Activated T-cell treated with anti-CD3 and anti-CD28 coated beads, Interleukin-2, amount 50 U/mL, for 4 hours (primary cell): ENCODE data around the gene SMIM29. TPM values are rescaled to one million over a fixed set of nuclear protein-coding genes. Genes with fewer than 3 reads are reported as not detected.
"Not testable (repeated sequence)": the region's sequence is repeated elsewhere in the genome, so short reads cannot be mapped to it uniquely, and the experiment has no call there.

Experiments used
- ATAC-seq, 2 donors: fragments of 200-7000 bp; cut with Tn5 transposase; one replicate each; pipeline ENCODE4 v1.10.0; 2021
- DNase-seq: peaks from one replicate; pipeline ENCODE4 v3.0.0-alpha.2; 2020
- H3K27me3 Mint-ChIP-seq: one replicate; pipeline ENCODE4 v1.8.0; 2021; ENCODE audit warnings: low read depth, mixed read lengths
- H3K36me3 Mint-ChIP-seq: one replicate; pipeline ENCODE4 v1.8.0; 2022; ENCODE audit warnings: mixed read lengths; ENCODE audit not compliant: insufficient read depth
- H3K4me1 Mint-ChIP-seq: one replicate; pipeline ENCODE4 v1.8.0; 2021; ENCODE audit warnings: low read depth, mixed read lengths
- H3K4me3 Mint-ChIP-seq: one replicate; pipeline ENCODE4 v1.8.0; 2021; ENCODE audit warnings: mild to moderate bottlenecking, moderate library complexity, mixed read lengths
- H3K9me3 Mint-ChIP-seq: one replicate; pipeline ENCODE4 v1.8.0; 2021; ENCODE audit warnings: mixed read lengths
- total RNA-seq, 3 donors: library from RNA; stranded (reverse); gene quantifications; one replicate each; pipeline ENCODE4 v1.2.1, GENCODE V29; 2021

Gene SMIM29
- total RNA-seq, 3 donors from 2014 or later: 12.3 to 14.9 (median 13.0) TPM

GRCh38 chr6:34275128-34275804 lies 26.5 kb upstream of the SMIM29 start:
- no peaks in the 10 kb centered on the region for H3K27me3 Mint-ChIP-seq
- ATAC-seq: no peak
- H3K4me1 Mint-ChIP-seq: peaks cover 2% of the 10 kb centered on the region
- H3K36me3 Mint-ChIP-seq: peaks cover 9% of the 10 kb centered on the region
- DNase-seq: no peak
- no peaks in the 10 kb centered on the region for H3K9me3 Mint-ChIP-seq
- no peak overlapping the region for H3K4me3 Mint-ChIP-seq

GRCh38 chr6:34274129-34274528 lies 25.3 kb upstream of the SMIM29 start:
- Mint-ChIP-seq H3K27me3 (no peaks in the 10 kb centered on the region), H3K4me1 (peaks cover 2% of the 10 kb centered on the region), H3K36me3 (peaks cover 3% of the 10 kb centered on the region), H3K9me3 (no peaks in the 10 kb centered on the region), H3K4me3 (no peak overlapping the region)
- ATAC-seq (no peak), DNase-seq (no peak)

GRCh38 chr6:34273242-34273805 lies 24.5 kb upstream of the SMIM29 start:
- no peaks in the 10 kb centered on the region for H3K27me3 Mint-ChIP-seq
- no peak for ATAC-seq
- H3K4me3 Mint-ChIP-seq: no peak overlapping the region
- H3K36me3 Mint-ChIP-seq: no peaks in the 10 kb centered on the region
- no peak for DNase-seq
- H3K9me3 Mint-ChIP-seq: no peaks in the 10 kb centered on the region
- peaks cover 2% of the 10 kb centered on the region for H3K4me1 Mint-ChIP-seq

- DNase-seq (no peak), ATAC-seq (no peak)
- Mint-ChIP-seq H3K27me3 (no peaks in the 10 kb centered on the region), H3K9me3 (no peaks in the 10 kb centered on the region), H3K4me3 (no peak overlapping the region), H3K36me3 (no peaks in the 10 kb centered on the region), H3K4me1 (peaks cover 2% of the 10 kb centered on the region)
Measured at GRCh38 chr6:34272013-34272926, 23.5 kb upstream of the SMIM29 start.

GRCh38 chr6:34269658-34270341 lies 21.0 kb upstream of the SMIM29 start:
- not testable (repeated sequence) for H3K9me3 Mint-ChIP-seq, H3K4me3 Mint-ChIP-seq, H3K27me3 Mint-ChIP-seq

GRCh38 chr6:34269132-34269531 lies 20.3 kb upstream of the SMIM29 start:
- not testable (repeated sequence) for H3K36me3 Mint-ChIP-seq, H3K27me3 Mint-ChIP-seq, H3K4me1 Mint-ChIP-seq, H3K9me3 Mint-ChIP-seq, ATAC-seq, H3K4me3 Mint-ChIP-seq, DNase-seq

More at GRCh38 chr6:34269658-34270341, 21.0 kb upstream of the SMIM29 start:
- ATAC-seq, H3K36me3 Mint-ChIP-seq, H3K4me1 Mint-ChIP-seq, DNase-seq: not testable (repeated sequence)

- no peaks in the 10 kb centered on the region for H3K4me1 Mint-ChIP-seq
- H3K4me3 Mint-ChIP-seq: no peak overlapping the region
- H3K27me3 Mint-ChIP-seq: no peaks in the 10 kb centered on the region
- no peaks in the 10 kb centered on the region for H3K36me3 Mint-ChIP-seq
- no peak for ATAC-seq
- peaks cover 6% of the 10 kb centered on the region for H3K9me3 Mint-ChIP-seq
- no peak for DNase-seq
Measured at GRCh38 chr6:34267746-34268145, 18.9 kb upstream of the SMIM29 start.

- not testable (repeated sequence) for H3K9me3 Mint-ChIP-seq, H3K4me1 Mint-ChIP-seq, H3K27me3 Mint-ChIP-seq, H3K4me3 Mint-ChIP-seq, DNase-seq, ATAC-seq, H3K36me3 Mint-ChIP-seq
Measured at GRCh38 chr6:34263484-34263883, 14.7 kb upstream of the SMIM29 start.

- Mint-ChIP-seq H3K9me3 (peaks cover 8% of the 10 kb centered on the region), H3K4me1 (no peaks in the 10 kb centered on the region), H3K36me3 (no peaks in the 10 kb centered on the region), H3K4me3 (no peak overlapping the region), H3K27me3 (no peaks in the 10 kb centered on the region)
- DNase-seq (no peak), ATAC-seq (no peak)
Measured at GRCh38 chr6:34260576-34261267, 11.9 kb upstream of the SMIM29 start.

- no peaks in the 10 kb centered on the region for H3K4me1 Mint-ChIP-seq
- H3K27me3 Mint-ChIP-seq: no peaks in the 10 kb centered on the region
- no peak overlapping the region for H3K4me3 Mint-ChIP-seq
- no peak for ATAC-seq
- DNase-seq: no peak
- no peaks in the 10 kb centered on the region for H3K36me3 Mint-ChIP-seq
- peaks cover 8% of the 10 kb centered on the region for H3K9me3 Mint-ChIP-seq
Measured at GRCh38 chr6:34259529-34260069, 10.8 kb upstream of the SMIM29 start.

GRCh38 chr6:34252395-34252794 lies 3.6 kb upstream of the SMIM29 start:
- H3K4me1 Mint-ChIP-seq: peaks cover 17% of the 10 kb centered on the region
- not testable (repeated sequence) for ATAC-seq, H3K4me3 Mint-ChIP-seq, H3K27me3 Mint-ChIP-seq, DNase-seq, H3K9me3 Mint-ChIP-seq, H3K36me3 Mint-ChIP-seq

GRCh38 chr6:34249469-34250261 lies 859 bp upstream of the SMIM29 start:
- DNase-seq (no peak), ATAC-seq (peak; percentile 29 to 34)
- H3K36me3 Mint-ChIP-seq: no peaks in the 10 kb centered on the region
- peaks cover 40% of the 10 kb centered on the region for H3K4me1 Mint-ChIP-seq
- H3K27me3 Mint-ChIP-seq: no peaks in the 10 kb centered on the region
- H3K4me3 Mint-ChIP-seq: peak overlapping the region; percentile 87
- no peaks in the 10 kb centered on the region for H3K9me3 Mint-ChIP-seq

- Mint-ChIP-seq H3K4me3 (peak overlapping the region; percentile 87), H3K27me3 (no peaks in the 10 kb centered on the region), H3K9me3 (no peaks in the 10 kb centered on the region), H3K4me1 (peaks cover 53% of the 10 kb centered on the region), H3K36me3 (peaks cover 5% of the 10 kb centered on the region)
- peak; percentile 28 for DNase-seq
- ATAC-seq: peak; percentile 1 to 6
Measured at GRCh38 chr6:34248198-34248726, 544 bp downstream of the SMIM29 start.
